HUES6 (cell line): ENCODE measurements around the gene GPR84.

Experiments
- H3K27ac ChIP-seq: 2 replicates; pipeline ENCODE4 v1.7.0; 2013; ENCODE audit warnings: low read depth, mild to moderate bottlenecking, low read length, inconsistent platforms
- H3K27me3 ChIP-seq: 2 replicates; pipeline ENCODE4 v1.6.1; 2013; ENCODE audit warnings: low read length; ENCODE audit not compliant: control insufficient read depth, insufficient read depth
- H3K36me3 ChIP-seq: 2 replicates; pipeline ENCODE4 v1.6.1; 2013; ENCODE audit warnings: low read length; ENCODE audit not compliant: control insufficient read depth, insufficient read depth
- H3K4me1 ChIP-seq: 2 replicates; pipeline ENCODE4 v1.6.1; 2013; ENCODE audit warnings: low read length; ENCODE audit not compliant: control insufficient read depth, insufficient read depth
- H3K4me3 ChIP-seq: 2 replicates; pipeline ENCODE4 v1.5.1; 2013; ENCODE audit warnings: low read depth, low read length
- H3K9ac ChIP-seq: one replicate; pipeline ENCODE4 v1.6.1; 2013; ENCODE audit warnings: mild to moderate bottlenecking, low read length
- H3K9me3 ChIP-seq: 2 replicates; pipeline ENCODE4 v1.6.1; 2013; ENCODE audit warnings: low read depth, low read length; ENCODE audit not compliant: control insufficient read depth, insufficient read depth

The GPR84 gene

GRCh38 chr12:54364413-54364812 is at the start of gene GPR84:
TSS of gene GPR84 (minus strand) at chr12:54364486. CDS start at chr12:54363851, 635 bp downstream.
- Histone ChIP-seq H3K36me3 (no peaks in the 10 kb centered on the region), H3K27me3 (peaks cover 20% of the 10 kb centered on the region), H3K4me3 (no peak within 1 kb of the TSS), H3K9me3 (no peaks in the 10 kb centered on the region), H3K27ac (no peak within 1 kb of the TSS), H3K9ac (no peak within 1 kb of the TSS), H3K4me1 (peaks cover 25% of the 10 kb centered on the region)

GRCh38 chr12:54413284-54414190 is 49.3 kb upstream of the GPR84 start:
- H3K36me3 ChIP-seq = peaks cover 17% of the 10 kb centered on the region; the same call in 1 of the 2 replicates
- H3K27ac ChIP-seq = no peak overlapping the region
- H3K4me1 ChIP-seq = peaks cover 46% of the 10 kb centered on the region
- no peak overlapping the region for H3K9ac ChIP-seq
- H3K4me3 ChIP-seq = no peak overlapping the region
- peaks cover 8% of the 10 kb centered on the region; the same call in 1 of the 2 replicates for H3K27me3 ChIP-seq
- no peaks in the 10 kb centered on the region for H3K9me3 ChIP-seq

- no peak overlapping the region for H3K27ac ChIP-seq
- peaks cover 22% of the 10 kb centered on the region for H3K36me3 ChIP-seq
Observed at GRCh38 chr12:54412786-54413185, 48.5 kb upstream of the GPR84 start.

DNA sequence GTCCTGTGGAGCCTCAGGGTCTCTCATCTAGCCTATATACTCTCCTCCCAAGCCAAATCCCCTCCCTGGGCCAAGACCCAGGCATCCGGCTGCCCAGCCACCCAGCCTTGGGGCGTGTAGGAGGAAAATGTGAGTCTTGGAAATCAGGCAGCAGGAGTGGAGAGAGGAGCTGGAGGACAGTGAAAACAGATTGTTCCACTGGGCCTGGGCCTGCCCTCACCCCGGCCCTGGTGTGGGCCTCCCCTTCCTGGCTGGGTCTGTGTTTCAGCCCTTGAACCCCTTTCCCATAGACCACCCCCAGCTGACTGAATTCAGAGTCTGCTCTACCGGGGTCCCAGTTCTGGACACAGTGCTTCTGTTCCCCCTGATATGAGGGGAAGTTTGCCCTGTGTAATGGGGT is 48.1 kb upstream of the GPR84 start:
- H3K4me1 ChIP-seq = peaks cover 41% of the 10 kb centered on the region
- H3K4me3 ChIP-seq = no peak overlapping the region
- no peak overlapping the region for H3K9ac ChIP-seq
- no peaks in the 10 kb centered on the region for H3K27me3 ChIP-seq
- no peak overlapping the region for H3K27ac ChIP-seq
- H3K36me3 ChIP-seq = peaks cover 26% of the 10 kb centered on the region
- no peaks in the 10 kb centered on the region for H3K9me3 ChIP-seq

More at GRCh38 chr12:54412786-54413185, 48.5 kb upstream of the GPR84 start:
- Histone ChIP-seq H3K27me3 (peaks cover 4% of the 10 kb centered on the region; the same call in 1 of the 2 replicates), H3K9me3 (no peaks in the 10 kb centered on the region), H3K4me3 (no peak overlapping the region), H3K9ac (no peak overlapping the region), H3K4me1 (peaks cover 45% of the 10 kb centered on the region)

DNA sequence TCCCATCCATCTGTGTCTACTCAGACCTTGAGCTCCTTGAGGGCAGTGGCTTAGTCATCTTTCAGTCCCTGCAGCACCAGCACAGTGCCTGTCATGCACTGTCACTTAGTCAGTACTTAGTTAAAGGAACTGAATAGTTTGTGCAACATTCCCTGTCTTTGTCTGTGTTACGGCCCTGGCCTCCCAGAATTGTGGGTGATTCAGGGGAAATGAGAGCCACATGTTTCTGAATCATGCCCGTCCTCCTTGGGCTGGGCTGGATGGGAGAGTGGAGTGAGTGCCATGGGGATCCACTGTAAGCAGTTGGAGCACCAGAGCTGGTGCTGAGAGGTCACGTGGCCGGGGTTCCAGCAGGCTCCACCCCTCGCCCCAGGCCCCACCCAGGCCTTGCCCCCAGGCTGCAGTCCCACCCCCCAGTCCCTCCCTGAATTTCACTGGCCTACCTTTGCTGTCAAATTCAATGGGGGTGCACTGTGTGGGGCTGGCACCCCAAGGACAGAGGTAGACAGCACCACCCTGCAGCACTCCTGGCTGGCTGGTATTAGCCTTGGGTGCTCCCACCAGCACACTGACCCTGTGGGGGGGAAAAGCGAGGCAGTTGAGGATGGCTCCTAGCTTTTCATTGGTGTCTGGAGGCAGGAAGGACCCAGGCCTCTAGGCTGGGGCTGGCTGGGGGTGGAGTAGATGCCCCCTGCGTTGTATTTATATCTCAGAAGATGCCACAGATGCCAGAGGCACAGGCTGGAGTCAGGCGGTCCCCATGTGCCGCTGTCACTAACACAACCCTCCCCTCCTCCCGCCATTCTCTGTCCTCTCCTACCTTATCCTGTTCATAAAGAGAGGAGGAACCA is 47.3 kb upstream of the GPR84 start:
- H3K4me1 ChIP-seq = peaks cover 36% of the 10 kb centered on the region; the same call in 1 of the 2 replicates
- H3K9ac ChIP-seq = no peak overlapping the region
- no peak overlapping the region for H3K27ac ChIP-seq
- H3K36me3 ChIP-seq = peaks cover 33% of the 10 kb centered on the region
- no peaks in the 10 kb centered on the region for H3K27me3 ChIP-seq
- H3K9me3 ChIP-seq = no peaks in the 10 kb centered on the region
- no peak overlapping the region for H3K4me3 ChIP-seq

DNA sequence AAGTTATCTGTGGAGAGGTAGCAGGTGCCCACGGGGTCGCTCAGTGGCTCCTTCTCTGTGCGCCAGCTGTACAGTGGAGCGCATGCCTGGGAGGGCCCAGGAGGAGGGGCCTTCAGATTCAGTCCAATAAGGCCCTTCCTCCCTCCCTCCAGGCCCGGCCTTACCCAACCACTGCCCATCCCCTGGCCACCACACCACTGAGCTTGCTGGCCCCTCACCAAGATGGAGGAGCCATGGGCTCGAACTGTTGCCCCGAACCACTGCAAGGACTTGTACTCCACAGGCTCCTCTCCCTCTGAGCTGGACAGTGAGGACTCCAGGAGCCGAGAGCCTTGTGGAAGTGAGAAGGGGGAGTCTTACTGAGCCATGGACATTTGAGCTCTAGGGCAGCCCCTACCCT is 45.0 kb upstream of the GPR84 start:
- peaks cover 33% of the 10 kb centered on the region; the same call in 1 of the 2 replicates for H3K4me1 ChIP-seq
- H3K9ac ChIP-seq = no peak overlapping the region
- peaks cover 51% of the 10 kb centered on the region for H3K36me3 ChIP-seq
- H3K9me3 ChIP-seq = no peaks in the 10 kb centered on the region
- H3K27me3 ChIP-seq = no peaks in the 10 kb centered on the region
- no peak overlapping the region for H3K4me3 ChIP-seq
- no peak overlapping the region for H3K27ac ChIP-seq

DNA sequence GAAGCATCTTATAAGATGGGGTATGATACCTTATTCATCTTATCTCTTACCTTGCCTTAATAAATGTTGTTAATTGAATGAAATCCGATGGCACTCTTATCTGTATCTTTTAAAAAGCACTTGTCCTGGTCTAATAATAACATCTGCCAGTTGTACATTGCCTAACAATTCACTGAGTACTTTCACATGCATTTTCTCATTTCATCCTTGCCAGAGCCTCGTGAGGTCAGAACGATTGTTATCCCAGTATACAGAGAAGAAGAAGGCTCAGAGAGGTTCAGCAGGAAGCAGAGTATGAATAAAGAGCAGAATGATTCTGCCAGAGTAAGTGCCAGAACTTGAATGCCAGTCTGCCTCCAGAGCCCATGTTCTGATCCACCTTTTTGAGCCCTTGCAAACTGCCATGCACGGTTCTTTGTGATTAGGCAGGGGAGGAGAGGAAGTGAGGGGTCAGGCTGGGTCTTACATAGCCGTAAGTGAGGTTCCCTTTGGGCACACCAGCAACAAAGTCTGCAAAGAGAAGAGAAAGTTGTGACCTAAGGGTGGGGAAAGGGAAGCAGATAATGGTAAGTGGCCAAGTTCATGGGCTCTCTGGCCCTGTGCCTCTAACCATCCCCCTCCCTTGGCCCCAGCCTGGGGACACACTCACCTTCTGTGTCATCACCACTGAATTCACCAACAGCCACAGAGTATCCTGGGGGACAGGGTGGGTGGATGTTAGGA is 43.1 kb upstream of the GPR84 start:
- H3K4me3 ChIP-seq = no peak overlapping the region
- H3K27me3 ChIP-seq = no peaks in the 10 kb centered on the region
- H3K36me3 ChIP-seq = peaks cover 69% of the 10 kb centered on the region
- H3K9ac ChIP-seq = no peak overlapping the region
- no peak overlapping the region for H3K27ac ChIP-seq
- peaks cover 14% of the 10 kb centered on the region; the same call in 1 of the 2 replicates for H3K4me1 ChIP-seq
- H3K9me3 ChIP-seq = no peaks in the 10 kb centered on the region

- H3K36me3 ChIP-seq = peaks cover 80% of the 10 kb centered on the region
- H3K27me3 ChIP-seq = no peaks in the 10 kb centered on the region
- no peak overlapping the region for H3K4me3 ChIP-seq
- no peak overlapping the region for H3K9ac ChIP-seq
- H3K27ac ChIP-seq = no peak overlapping the region
- peaks cover 4% of the 10 kb centered on the region; the same call in 1 of the 2 replicates for H3K4me1 ChIP-seq
- H3K9me3 ChIP-seq = no peaks in the 10 kb centered on the region
Observed at GRCh38 chr12:54405573-54405972, 41.3 kb upstream of the GPR84 start.

- no peak overlapping the region for H3K27ac ChIP-seq
- H3K9ac ChIP-seq = no peak overlapping the region
- H3K27me3 ChIP-seq = no peaks in the 10 kb centered on the region
- peaks cover 4% of the 10 kb centered on the region; the same call in 1 of the 2 replicates for H3K4me1 ChIP-seq
- H3K36me3 ChIP-seq = peaks cover 82% of the 10 kb centered on the region
- H3K4me3 ChIP-seq = no peak overlapping the region
- no peaks in the 10 kb centered on the region for H3K9me3 ChIP-seq
Observed at GRCh38 chr12:54405106-54405505, 40.8 kb upstream of the GPR84 start.
